GM13977 (cell line): ENCODE measurements around the gene KLF15.

ENCODE experiments used
- DNase-seq: peaks from one replicate; pipeline ENCODE4 v3.0.0; 2012; ENCODE audit warnings: low spot score
- in situ Hi-C: fragments of 300-500 bp; cut with MboI; formaldehyde crosslinking; loops from one replicate; pipeline ENCODE4 v1.12.0; 2022; ENCODE audit warnings: low sequenced_read_pairs, low pct_unique_long_range_greater_than_20kb, mixed read lengths, inconsistent platforms; ENCODE audit not compliant: unreplicated experiment
- TF ChIP-seq, protein P1 (sequence below): IDR thresholded peaks from 2 replicates; pipeline ENCODE4 v1.5.1; 2012; ENCODE audit warnings: mild to moderate bottlenecking, control low read depth; ENCODE audit not compliant: insufficient read depth; ENCODE audit errors: extremely low read depth, missing control alignments

The KLF15 gene

DNA sequence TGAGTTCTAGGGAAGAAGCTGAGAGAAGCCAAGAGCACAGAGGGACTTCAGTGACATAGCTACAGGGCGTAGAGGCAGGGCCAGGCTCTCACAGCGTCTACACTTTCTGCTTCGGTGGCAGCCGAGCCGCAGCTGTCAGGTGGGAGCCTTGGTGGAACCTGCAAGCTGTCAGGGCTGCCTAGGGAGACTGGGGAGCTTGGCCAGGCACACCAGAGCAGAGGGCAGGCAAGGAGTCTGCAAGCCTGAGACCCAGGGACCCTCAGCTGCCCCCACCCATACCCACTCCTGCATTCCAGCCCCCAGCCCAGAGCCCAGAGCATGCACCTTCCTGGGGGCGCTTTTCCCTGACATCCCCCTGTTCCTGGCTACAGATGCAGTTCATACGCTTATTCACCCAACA lies 13.4 kb upstream of the KLF15 start:
- no peak for DNase-seq
- TF ChIP-seq, protein P1, sequence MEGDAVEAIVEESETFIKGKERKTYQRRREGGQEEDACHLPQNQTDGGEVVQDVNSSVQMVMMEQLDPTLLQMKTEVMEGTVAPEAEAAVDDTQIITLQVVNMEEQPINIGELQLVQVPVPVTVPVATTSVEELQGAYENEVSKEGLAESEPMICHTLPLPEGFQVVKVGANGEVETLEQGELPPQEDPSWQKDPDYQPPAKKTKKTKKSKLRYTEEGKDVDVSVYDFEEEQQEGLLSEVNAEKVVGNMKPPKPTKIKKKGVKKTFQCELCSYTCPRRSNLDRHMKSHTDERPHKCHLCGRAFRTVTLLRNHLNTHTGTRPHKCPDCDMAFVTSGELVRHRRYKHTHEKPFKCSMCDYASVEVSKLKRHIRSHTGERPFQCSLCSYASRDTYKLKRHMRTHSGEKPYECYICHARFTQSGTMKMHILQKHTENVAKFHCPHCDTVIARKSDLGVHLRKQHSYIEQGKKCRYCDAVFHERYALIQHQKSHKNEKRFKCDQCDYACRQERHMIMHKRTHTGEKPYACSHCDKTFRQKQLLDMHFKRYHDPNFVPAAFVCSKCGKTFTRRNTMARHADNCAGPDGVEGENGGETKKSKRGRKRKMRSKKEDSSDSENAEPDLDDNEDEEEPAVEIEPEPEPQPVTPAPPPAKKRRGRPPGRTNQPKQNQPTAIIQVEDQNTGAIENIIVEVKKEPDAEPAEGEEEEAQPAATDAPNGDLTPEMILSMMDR: no peak
- in situ Hi-C loops: no loop called here

DNA sequence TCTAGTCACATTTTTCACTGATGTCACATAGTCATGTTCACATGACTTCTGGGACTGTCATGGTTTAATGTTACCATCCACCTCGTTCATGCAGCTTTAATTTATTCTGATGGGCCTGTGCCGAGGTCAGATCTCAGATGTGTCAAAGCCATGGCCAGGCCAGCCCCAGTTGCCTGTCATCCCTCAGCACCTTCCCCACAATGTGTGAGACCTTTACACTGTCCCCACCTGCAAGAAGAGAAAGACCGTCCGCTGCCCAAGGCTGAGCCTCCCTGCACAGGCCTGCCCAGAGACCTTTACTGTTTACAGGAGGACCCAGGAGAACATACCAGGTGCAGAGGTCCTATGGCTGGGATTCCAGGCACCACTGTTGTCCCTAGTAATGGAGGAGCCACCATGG lies 12.8 kb upstream of the KLF15 start:
- no peak for DNase-seq
- in situ Hi-C loops: no loop called here
- TF ChIP-seq, protein P1: no peak

DNA sequence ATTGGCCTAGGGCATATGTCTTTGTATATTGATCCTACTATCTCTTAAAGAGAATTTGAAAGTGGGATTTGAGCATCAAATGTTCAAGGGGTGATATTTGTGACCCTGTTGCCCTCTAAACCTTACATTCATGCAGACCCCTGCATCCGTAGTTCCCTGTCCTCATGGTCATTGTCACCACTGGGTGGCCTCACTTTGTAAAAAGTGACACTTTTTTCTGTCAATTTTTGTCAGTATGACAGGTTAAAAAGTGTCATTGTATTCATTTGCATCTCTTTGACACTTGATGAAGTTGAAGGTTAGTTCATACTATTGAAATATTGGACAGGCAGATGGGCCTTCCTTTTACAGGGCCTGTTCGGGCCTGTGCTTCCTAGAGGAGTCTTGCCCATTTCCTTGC lies 12.3 kb upstream of the KLF15 start:
- no peak for DNase-seq
- TF ChIP-seq, protein P1: peak; percentile 5
- in situ Hi-C loops: no loop called here

DNA sequence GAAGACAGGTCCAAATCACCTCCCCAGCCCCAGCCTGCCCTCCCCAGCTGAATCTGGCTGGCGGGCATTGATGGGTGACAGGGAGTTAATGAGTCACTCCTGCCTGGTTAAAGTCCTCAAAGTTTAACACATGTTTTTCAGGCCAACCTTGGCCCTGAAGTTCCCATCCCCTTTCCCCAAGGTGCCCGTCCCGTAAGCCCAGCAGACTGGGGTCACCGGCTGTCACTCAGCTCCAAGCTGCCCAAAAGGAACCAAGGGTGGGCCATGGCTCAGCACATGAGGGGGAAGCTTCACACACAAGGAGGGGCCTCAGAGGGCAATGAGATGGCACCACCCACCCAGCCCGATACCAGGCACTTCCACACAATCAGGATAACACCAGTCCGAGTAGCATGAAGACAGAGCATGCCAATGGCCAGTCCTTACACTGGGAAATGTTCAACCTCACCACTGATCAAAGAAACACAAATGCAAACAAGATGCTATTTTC lies 10.2 kb upstream of the KLF15 start:
- in situ Hi-C loops: no loop called here
- TF ChIP-seq, protein P1: no peak
- DNase-seq: no peak

DNA sequence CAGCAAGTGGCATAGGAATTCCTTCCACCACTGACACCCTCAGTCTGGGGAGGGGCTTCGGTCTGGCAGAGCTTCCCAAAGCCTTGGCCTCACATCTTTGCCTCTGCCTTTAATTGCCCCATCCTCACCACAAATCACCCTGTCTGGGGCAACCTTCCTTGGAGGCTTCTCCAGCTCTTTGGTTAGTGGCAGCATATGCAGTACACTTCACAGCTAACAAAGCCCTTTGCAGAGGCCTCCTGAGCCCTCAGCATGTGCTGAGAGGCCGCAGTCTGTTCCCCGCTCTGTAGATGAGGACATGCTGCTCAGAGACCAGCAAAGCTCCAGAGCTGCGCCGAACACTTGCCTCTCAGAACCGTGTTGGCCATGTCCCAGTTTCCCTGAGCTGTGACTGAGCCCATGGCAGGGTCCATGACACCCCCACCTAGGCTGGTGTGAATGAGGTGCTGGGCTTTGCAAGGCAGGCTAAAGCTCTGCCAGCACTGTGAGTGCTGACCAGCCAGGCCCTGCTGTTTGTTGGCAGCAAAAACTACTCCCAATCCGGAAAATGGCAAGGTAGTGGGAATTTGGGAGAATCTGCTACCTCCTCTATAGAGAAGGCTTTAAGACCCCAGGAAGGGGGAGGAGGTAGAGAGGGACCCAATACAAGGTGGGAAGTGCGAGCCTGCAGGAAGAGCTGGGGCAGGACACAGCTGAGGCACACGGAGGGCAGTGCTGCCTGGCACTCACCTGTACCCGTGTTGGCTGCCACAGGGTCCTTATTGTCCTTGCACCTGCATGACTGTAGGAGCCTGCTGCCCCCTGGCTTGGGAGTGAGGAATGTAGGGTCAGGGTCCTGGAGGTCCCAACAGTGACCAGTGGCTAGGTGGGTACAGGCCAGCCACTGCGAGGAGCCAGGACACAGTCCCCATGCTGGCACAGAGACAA lies 8.4 kb upstream of the KLF15 start:
- no peak for DNase-seq
- TF ChIP-seq, protein P1: no peak
- in situ Hi-C loops: no loop called here

DNA sequence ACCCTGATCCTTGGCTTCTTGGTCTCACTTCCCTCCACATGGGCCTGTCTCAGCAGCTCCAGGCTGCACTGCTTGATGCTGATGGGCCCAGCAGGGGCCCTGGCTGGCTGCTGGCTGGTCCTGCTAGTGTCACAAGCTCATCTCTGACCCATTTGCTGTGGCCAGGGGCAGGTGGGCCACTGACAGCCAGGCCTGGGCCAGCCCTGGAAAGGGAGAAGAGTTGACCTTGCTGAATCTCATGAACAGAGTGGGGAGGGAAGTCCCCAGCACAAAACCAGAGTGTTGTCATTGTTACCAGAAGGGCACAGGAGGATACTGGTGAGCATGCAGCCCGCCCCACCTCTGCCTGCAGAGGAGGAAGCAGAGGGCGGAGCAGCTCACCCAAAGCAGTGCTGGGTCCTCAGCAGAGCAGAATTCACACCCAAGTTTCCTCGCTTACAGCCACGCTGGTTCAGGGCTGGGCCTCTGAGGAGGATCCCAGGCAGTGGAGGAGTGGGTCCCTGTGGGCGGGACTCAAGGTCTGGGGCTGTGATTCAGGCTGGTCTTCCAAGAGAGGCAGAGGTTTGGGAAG lies 7.6 kb upstream of the KLF15 start:
- in situ Hi-C loops: no loop called here
- TF ChIP-seq, protein P1: no peak
- DNase-seq: no peak
